Fibroblast of lung (primary cell): ENCODE data around the gene PLEKHN1.

Experiments used
- CTCF ChIP-seq, 2 donors: IDR thresholded peaks in 1 of 2; conservative IDR thresholded peaks in 1 of 2; 1 replicate in 1 of 2; 2 replicates in 1 of 2; pipeline ENCODE4 v1.5.1; 2011 to 2012; ENCODE audit warnings: low read length in 2 of 2, control low read depth in 1 of 2, inconsistent platforms in 1 of 2, low read depth in 1 of 2, mild to moderate bottlenecking in 1 of 2
- EZH2 ChIP-seq: IDR thresholded peaks from 2 replicates; pipeline ENCODE4 v1.5.1; 2012; ENCODE audit warnings: low read length, control low read depth, mild to moderate bottlenecking; ENCODE audit errors: missing control alignments

GRCh38 chr1:1004780-1005697, 38.8 kb downstream of the PLEKHN1 start:
- TF ChIP-seq CTCF (conservative IDR thresholded peaks at IDR 0.05 in 1 of 2, IDR thresholded peaks at IDR 0.05 in 1 of 2; ENCODE audit: low read depth in 1 of 2, low read length in 2 of 2) (no peak), EZH2 (no peak)
